Peyer's patch (tissue), 4 donors: Measurements from ENCODE around the gene HSPA12B. TPM values are rescaled to one million over a fixed set of nuclear protein-coding genes. Genes with fewer than 3 reads are reported as not detected.
A peak's percentile ranks its signal among the peaks of the same experiment; 100 is the strongest.

Source experiments
- DNase-seq, 3 donors: peaks; one replicate each; pipeline ENCODE4 v3.0.0-alpha.2; 2017 to 2019
- H3K27ac ChIP-seq, 4 donors: fragments of 200-600 bp; sonication (generic); one replicate each; pipeline ENCODE4 v1.5.1; 2016 to 2019
- H3K27me3 ChIP-seq, 2 donors: fragments of 200-600 bp; sonication (generic); one replicate each; pipeline ENCODE4 v1.5.1; 2019
- H3K36me3 ChIP-seq, 3 donors: fragments of 200-600 bp; sonication (generic); one replicate each; pipeline ENCODE4 v1.5.1; 2016 to 2019
- H3K4me1 ChIP-seq, 4 donors: fragments of 200-600 bp; sonication (generic); one replicate each; pipeline ENCODE4 v1.5.1; 2016 to 2019
- H3K4me3 ChIP-seq, 4 donors: fragments of 200-600 bp; sonication (generic); 1 replicate in 3 of 4; 2 replicates in 1 of 4; pipeline ENCODE4 v1.5.1; 2016 to 2019; ENCODE audit warnings: mild to moderate bottlenecking in 1 of 4
- H3K9me3 ChIP-seq, 4 donors: fragments of 200-600 bp; sonication (generic); one replicate each; pipeline ENCODE4 v1.5.1; 2016 to 2019; ENCODE audit warnings: mild to moderate bottlenecking in 1 of 4
- POLR2A ChIP-seq, 2 donors: fragments of 450-650 bp; IDR thresholded peaks; one replicate each; pipeline ENCODE4 v1.5.1; 2017; ENCODE audit warnings: antibody characterized with exemption in 2 of 2, mild to moderate bottlenecking in 2 of 2, moderate library complexity in 2 of 2
- total RNA-seq, 4 donors: library from RNA; depleted of rRNA; stranded (reverse); fragments of >200 nt; gene quantifications; one replicate each; pipeline ENCODE4 v1.1.0, GENCODE V29; 2016
- TF ChIP-seq, protein P1 (sequence below), 6 experiments: fragments of 450-650 bp in 4 of 6; fragments of 200-600 bp in 2 of 6; sonication (generic) in 1 of 6; IDR thresholded peaks; one replicate each; pipeline ENCODE4 v1.5.1; 2017 to 2019; ENCODE audit warnings: antibody characterized with exemption in 6 of 6, mild to moderate bottlenecking in 3 of 6, moderate library complexity in 1 of 6

HSPA12B gene
- total RNA-seq, 4 donors from 2014 or later: 1.2 to 4.3 (median 2.3) TPM

DNA sequence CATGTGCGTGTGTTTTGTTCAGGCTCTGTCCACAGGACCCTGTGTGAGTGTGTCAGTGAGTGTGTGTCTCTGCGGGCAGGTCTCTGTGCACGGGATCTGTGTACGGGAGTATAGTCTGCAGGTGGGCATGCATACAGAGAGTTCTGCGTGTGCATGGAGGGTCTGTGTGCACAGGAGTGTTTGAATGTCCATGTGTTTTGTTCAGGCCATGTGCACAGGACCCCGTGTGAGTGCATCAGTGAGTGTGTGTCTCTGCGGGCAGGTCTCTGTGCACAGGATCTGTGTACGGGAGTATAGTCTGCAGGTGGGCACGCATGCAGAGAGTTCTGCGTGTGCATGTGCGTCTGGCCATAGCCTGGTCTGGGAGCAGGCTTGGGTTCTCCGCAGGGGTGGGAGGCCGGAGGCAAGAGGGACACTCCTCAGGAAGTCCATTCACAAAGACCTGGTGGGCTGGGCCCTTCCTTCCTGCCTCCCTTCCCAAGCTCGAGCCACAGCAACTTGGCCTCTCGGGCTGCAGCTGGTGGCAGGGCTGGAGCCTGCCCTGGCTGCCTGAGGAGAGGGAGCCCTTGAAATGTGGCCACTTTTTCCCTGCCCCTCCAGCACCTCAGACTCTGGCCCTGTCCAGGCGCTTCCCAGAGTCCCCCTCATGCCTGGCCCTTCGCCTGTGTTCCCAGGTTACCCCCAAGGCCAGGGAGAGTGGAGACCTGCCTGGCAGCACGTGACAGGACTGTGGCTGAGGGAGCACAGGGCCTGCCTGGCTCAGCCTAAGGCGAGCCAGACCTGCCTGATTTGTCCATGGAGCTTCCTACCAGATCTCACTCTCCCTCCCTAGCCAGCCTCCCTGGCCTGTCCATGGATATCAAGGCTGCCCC lies 6.8 kb downstream of the HSPA12B start:
- no peak for DNase-seq
- Histone ChIP-seq H3K4me3 (no peak overlapping the region), H3K27me3 (no peaks in the 10 kb centered on the region), H3K4me1 (peaks cover 0 to 8% (median 0%) of the 10 kb centered on the region in 4 donors), H3K9me3 (no peaks in the 10 kb centered on the region), H3K36me3 (no peaks in the 10 kb centered on the region), H3K27ac (peak overlapping the region in 2 of 4 donors; percentile 35 to 59)
- TF ChIP-seq, protein P1, sequence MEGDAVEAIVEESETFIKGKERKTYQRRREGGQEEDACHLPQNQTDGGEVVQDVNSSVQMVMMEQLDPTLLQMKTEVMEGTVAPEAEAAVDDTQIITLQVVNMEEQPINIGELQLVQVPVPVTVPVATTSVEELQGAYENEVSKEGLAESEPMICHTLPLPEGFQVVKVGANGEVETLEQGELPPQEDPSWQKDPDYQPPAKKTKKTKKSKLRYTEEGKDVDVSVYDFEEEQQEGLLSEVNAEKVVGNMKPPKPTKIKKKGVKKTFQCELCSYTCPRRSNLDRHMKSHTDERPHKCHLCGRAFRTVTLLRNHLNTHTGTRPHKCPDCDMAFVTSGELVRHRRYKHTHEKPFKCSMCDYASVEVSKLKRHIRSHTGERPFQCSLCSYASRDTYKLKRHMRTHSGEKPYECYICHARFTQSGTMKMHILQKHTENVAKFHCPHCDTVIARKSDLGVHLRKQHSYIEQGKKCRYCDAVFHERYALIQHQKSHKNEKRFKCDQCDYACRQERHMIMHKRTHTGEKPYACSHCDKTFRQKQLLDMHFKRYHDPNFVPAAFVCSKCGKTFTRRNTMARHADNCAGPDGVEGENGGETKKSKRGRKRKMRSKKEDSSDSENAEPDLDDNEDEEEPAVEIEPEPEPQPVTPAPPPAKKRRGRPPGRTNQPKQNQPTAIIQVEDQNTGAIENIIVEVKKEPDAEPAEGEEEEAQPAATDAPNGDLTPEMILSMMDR (IDR thresholded peaks at IDR 0.05): no peak
- no peak for TF ChIP-seq POLR2A (IDR thresholded peaks at IDR 0.05)

DNA sequence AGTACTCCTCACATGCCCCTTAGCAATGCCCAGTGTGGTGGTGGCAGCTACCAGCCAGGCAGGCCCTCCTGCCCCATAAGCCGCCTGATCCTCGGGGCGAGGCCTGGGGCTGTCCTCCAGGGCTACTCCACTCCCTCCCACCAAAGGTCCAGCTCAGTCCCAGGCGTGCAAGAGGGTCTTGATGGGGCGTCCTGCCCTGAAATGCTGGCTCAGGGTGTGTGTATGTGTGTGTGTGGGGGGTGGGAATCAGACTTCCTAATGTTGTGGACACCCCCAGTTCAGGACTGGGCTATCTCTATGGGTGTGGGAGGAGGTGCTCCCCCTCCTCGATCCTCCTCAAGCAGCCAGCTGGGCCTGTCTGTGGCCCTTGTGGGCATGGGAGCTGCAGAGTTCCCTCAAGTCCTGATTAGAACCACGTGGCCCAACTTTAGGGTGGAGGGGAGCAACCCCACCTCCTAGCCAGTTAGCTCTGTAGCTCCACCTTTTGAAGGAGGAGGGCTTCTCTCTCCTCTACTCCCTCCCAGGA lies 7.5 kb downstream of the HSPA12B start:
- H3K27ac ChIP-seq: peak overlapping the region in 2 of 4 donors; percentile 35 to 59
- TF ChIP-seq POLR2A (IDR thresholded peaks at IDR 0.05): no peak
- TF ChIP-seq, protein P1 (IDR thresholded peaks at IDR 0.05): no peak
- H3K36me3 ChIP-seq: no peaks in the 10 kb centered on the region
- DNase-seq: peak in 1 of 3 donors; percentile 48
- no peaks in the 10 kb centered on the region for H3K9me3 ChIP-seq
- H3K4me1 ChIP-seq: peaks cover 0 to 6% (median 0%) of the 10 kb centered on the region in 4 donors
- no peaks in the 10 kb centered on the region for H3K27me3 ChIP-seq
- H3K4me3 ChIP-seq: no peak overlapping the region

DNA sequence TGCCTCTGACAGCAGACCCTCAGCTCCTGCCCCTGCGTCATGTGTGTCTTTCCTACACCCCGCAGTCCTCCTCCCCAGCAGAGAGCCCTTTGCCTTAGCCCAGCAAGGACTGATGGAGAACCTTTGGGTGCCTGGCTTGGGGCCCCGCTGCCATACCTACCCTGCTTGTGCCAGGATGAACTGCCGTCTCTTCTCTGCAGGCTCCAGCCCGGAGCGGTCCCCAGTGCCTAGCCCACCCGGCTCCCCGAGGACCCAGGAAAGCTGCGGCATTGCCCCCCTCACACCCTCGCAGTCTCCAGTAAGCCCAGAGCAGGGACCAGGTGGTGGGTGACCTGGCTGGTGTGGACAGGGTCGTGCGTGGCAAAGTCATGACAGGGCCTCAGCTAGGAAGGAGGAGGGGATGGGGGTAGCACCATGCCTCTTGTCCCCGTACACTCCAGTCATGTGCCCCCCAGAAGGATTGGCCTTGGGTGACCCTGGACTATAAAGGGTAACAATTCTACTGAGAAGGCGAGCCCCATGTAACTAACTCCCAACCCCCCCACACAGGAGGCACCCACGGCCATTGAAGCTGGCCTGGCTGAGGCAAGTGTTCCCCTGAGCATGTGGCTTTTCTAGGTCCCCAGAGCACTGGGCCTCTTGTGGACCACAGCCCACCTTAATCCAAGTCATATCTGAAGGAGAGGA lies 8.3 kb downstream of the HSPA12B start:
- DNase-seq: no peak
- H3K4me3 ChIP-seq: no peak overlapping the region
- peak overlapping the region in 1 of 4 donors; percentile 35 for H3K27ac ChIP-seq
- no peaks in the 10 kb centered on the region for H3K9me3 ChIP-seq
- H3K4me1 ChIP-seq: peaks cover 0 to 3% (median 0%) of the 10 kb centered on the region in 4 donors
- no peaks in the 10 kb centered on the region for H3K36me3 ChIP-seq
- TF ChIP-seq, protein P1 (IDR thresholded peaks at IDR 0.05): no peak
- TF ChIP-seq POLR2A (IDR thresholded peaks at IDR 0.05): no peak
- no peaks in the 10 kb centered on the region for H3K27me3 ChIP-seq

DNA sequence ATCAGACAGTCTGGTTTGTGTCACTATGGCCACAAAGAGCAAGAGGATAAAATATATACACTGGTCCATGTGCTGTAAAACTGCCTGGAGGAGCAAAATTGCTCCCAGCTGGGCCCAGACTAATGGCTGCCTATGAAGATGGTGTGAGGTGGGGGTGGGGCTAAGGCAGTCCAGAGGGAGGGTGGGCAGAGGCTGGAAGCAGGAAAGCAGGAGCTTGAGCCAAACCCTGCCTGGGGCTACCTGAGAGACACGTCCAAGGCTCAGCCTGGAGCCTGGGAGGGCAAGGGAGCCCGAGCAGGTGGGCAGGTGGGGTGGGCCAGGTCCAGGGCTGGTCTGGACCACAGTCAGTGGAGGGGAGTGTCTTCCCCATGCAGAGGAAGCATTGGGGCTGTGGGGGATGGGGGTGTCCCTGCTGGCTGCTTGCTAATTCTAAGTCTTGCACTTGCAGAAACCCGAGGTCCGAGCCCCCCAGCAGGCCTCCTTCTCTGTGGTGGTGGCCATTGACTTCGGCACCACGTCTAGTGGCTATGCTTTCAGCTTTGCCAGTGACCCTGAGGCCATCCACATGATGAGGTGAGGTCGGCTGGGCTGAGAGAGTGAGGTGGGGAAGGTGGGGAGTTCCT lies 9.5 kb downstream of the HSPA12B start:
- no peaks in the 10 kb centered on the region for H3K27me3 ChIP-seq
- no peaks in the 10 kb centered on the region for H3K4me1 ChIP-seq
- H3K27ac ChIP-seq: no peak overlapping the region
- TF ChIP-seq, protein P1 (IDR thresholded peaks at IDR 0.05): no peak
- TF ChIP-seq POLR2A (IDR thresholded peaks at IDR 0.05): no peak
- H3K4me3 ChIP-seq: no peak overlapping the region
- no peaks in the 10 kb centered on the region for H3K36me3 ChIP-seq
- no peak for DNase-seq
- no peaks in the 10 kb centered on the region for H3K9me3 ChIP-seq

DNA sequence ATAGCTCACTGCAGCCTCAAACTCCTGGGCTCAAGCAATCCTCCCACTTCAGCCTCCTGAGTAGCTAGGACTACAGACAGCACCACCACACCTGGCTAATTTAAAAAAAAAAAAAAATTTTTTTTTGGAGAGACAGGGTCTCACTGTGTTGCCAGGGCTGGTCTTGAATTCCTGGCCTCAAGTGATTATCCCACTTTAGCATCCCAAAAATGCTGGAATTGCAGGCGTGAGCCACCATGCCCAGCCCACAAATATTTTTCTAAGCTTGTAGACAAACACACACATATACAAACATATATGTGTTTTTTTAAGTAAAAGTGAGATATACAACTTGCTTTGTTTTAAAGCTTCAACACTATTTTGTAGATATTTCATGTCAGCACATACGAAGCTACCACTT lies 10.8 kb downstream of the HSPA12B start:
- Histone ChIP-seq H3K4me1 (no peaks in the 10 kb centered on the region), H3K27me3 (no peaks in the 10 kb centered on the region), H3K4me3 (no peak overlapping the region), H3K9me3 (no peaks in the 10 kb centered on the region), H3K27ac (no peak overlapping the region), H3K36me3 (no peaks in the 10 kb centered on the region)
- no peak for DNase-seq
- no peak for TF ChIP-seq POLR2A (IDR thresholded peaks at IDR 0.05)
- TF ChIP-seq, protein P1 (IDR thresholded peaks at IDR 0.05): no peak
